B cell (primary cell): ENCODE data around the gene LMNTD2. TPM values are rescaled to one million over a fixed set of nuclear protein-coding genes. Genes with fewer than 3 reads are reported as not detected.
A peak's percentile ranks its signal among the peaks of the same experiment; 100 is the strongest.

Experiments
- ATAC-seq: fragments of 200-7000 bp; cut with Tn5 transposase; one replicate; pipeline ENCODE4 v1.10.0; 2021; ENCODE audit warnings: low read depth, mild to moderate bottlenecking, moderate number of reproducible peaks, moderate library complexity
- CTCF ChIA-PET: fragments of 350-600 bp; sonication (Branson Sonifier 250); formaldehyde crosslinking; loops from one replicate; lab custom pipeline; 2021; ENCODE audit warnings: antibody characterized with exemption, inconsistent platforms; lab: Charles Lee
- POLR2A ChIA-PET: fragments of 350-600 bp; sonication (Branson Sonifier 250); formaldehyde crosslinking; loops from one replicate; lab custom pipeline; 2021; ENCODE audit warnings: antibody characterized with exemption; lab: Charles Lee
- DNase-seq: peaks from one replicate; pipeline ENCODE4 v3.0.0; 2013
- H2AFZ ChIP-seq: 2 replicates; pipeline ENCODE4 v1.6.1; 2012; ENCODE audit warnings: mild to moderate bottlenecking, low read depth, low read length; ENCODE audit not compliant: insufficient read depth, poor library complexity, severe bottlenecking
- H3K27ac ChIP-seq, 2 donors: 1 replicate in 1 of 2; 2 replicates in 1 of 2; pipeline ENCODE4 v1.5.1; 2012 to 2013; ENCODE audit warnings: low read length in 2 of 2, mild to moderate bottlenecking in 2 of 2, moderate library complexity in 1 of 2
- H3K27me3 ChIP-seq, 4 experiments: fragments of 200-600 bp in 1 of 4; sonication (generic) in 1 of 4; replicated peaks in 1 of 4; 1 replicate in 2 of 4; 2 replicates in 2 of 4; pipeline versions ENCODE4 v1.6.1 to v1.7.0; 2013 to 2016; ENCODE audit warnings: low read length in 3 of 4, mild to moderate bottlenecking in 2 of 4, mixed read lengths in 1 of 4, moderate library complexity in 1 of 4; ENCODE audit not compliant: insufficient read depth in 4 of 4, control insufficient read depth in 3 of 4; ENCODE audit errors: control extremely low read depth in 1 of 4
- H3K36me3 ChIP-seq, 2 experiments: replicated peaks in 1 of 2; 1 replicate in 1 of 2; 2 replicates in 1 of 2; pipeline versions ENCODE4 v1.6.1 to v1.7.1; 2013; ENCODE audit warnings: low read length in 1 of 2; ENCODE audit not compliant: insufficient read depth in 2 of 2, control insufficient read depth in 1 of 2; ENCODE audit errors: control extremely low read depth in 1 of 2, extremely low read depth in 1 of 2
- H3K4me1 ChIP-seq, 2 donors: fragments of 200-600 bp in 1 of 2; sonication (generic) in 1 of 2; 1 replicate in 1 of 2; 2 replicates in 1 of 2; pipeline versions ENCODE4 v1.5.1 to v1.6.1; 2013 to 2017; ENCODE audit warnings: low read length in 2 of 2; ENCODE audit not compliant: control insufficient read depth in 2 of 2, insufficient read depth in 2 of 2
- H3K4me2 ChIP-seq: replicated peaks from 2 replicates; pipeline ENCODE3; 2012; ENCODE audit warnings: mild to moderate bottlenecking, low read depth, low read length; ENCODE audit not compliant: poor library complexity, severe bottlenecking
- H3K4me3 ChIP-seq, 5 experiments: fragments of 200-600 bp in 1 of 5; sonication (generic) in 1 of 5; 1 replicate in 3 of 5; 2 replicates in 2 of 5; pipeline versions ENCODE4 v1.5.1 to v1.7.0; 2011 to 2016; ENCODE audit warnings: low read length in 4 of 5, mild to moderate bottlenecking in 4 of 5, low read depth in 2 of 5, control low read depth in 1 of 5, moderate library complexity in 1 of 5; ENCODE audit not compliant: insufficient read depth in 1 of 5; ENCODE audit errors: control extremely low read depth in 1 of 5, extremely low read depth in 1 of 5
- H3K79me2 ChIP-seq: fragments of 200-600 bp; sonication (generic); one replicate; pipeline ENCODE4 v1.6.0; 2016; ENCODE audit warnings: low read length; ENCODE audit not compliant: control insufficient read depth, insufficient read depth
- H3K9ac ChIP-seq: fragments of 200-600 bp; sonication (generic); 2 replicates; pipeline ENCODE4 v1.6.1; 2017; ENCODE audit warnings: mild to moderate bottlenecking, low read length, moderate library complexity
- H3K9me3 ChIP-seq, 3 donors: one replicate each; pipeline versions ENCODE4 v1.6.1 to v1.7.1; 2013; ENCODE audit warnings: low read length in 2 of 3; ENCODE audit not compliant: control insufficient read depth in 2 of 3, insufficient read depth in 1 of 3; ENCODE audit errors: control extremely low read depth in 1 of 3
- H4K20me1 ChIP-seq: 2 replicates; pipeline ENCODE4 v1.6.0; 2012; ENCODE audit warnings: mild to moderate bottlenecking, low read length; ENCODE audit not compliant: insufficient read depth, control insufficient read depth, poor library complexity, severe bottlenecking
- H3K27ac Mint-ChIP-seq: one replicate; pipeline ENCODE4 v1.8.0; 2021; ENCODE audit warnings: mixed read lengths
- H3K27me3 Mint-ChIP-seq: one replicate; pipeline ENCODE4 v1.8.0; 2021; ENCODE audit warnings: mixed read lengths
- H3K4me1 Mint-ChIP-seq: one replicate; pipeline ENCODE4 v1.8.0; 2021; ENCODE audit warnings: mixed read lengths
- H3K4me3 Mint-ChIP-seq: one replicate; pipeline ENCODE4 v1.8.0; 2021; ENCODE audit warnings: mixed read lengths
- H3K9me3 Mint-ChIP-seq: one replicate; pipeline ENCODE4 v1.8.0; 2022; ENCODE audit warnings: mixed read lengths; ENCODE audit not compliant: insufficient read depth
- CTCF ChIP-seq: fragments of 200-600 bp; IDR thresholded peaks from one replicate; pipeline ENCODE4 v1.8.0; 2022; ENCODE audit warnings: antibody characterized with exemption, mild to moderate bottlenecking
- EZH2 ChIP-seq: IDR thresholded peaks from 2 replicates; pipeline ENCODE4 v1.6.1; 2012; ENCODE audit warnings: borderline replicate concordance, low read depth, mild to moderate bottlenecking, moderate library complexity, low read length; ENCODE audit not compliant: insufficient read depth, poor library complexity, severe bottlenecking
- WGBS: methylation state at CpG from one replicate; pipeline ENCODE4 v1.1.5; 2013; ENCODE audit warnings: missing lambda C conversion rate; ENCODE audit not compliant: insufficient coverage; 5-methylcytosine and 5-hydroxymethylcytosine counted together
- intact Hi-C: fragments of 100-400 bp; cut with micrococcal nuclease; formaldehyde crosslinking; loops from one replicate; pipeline ENCODE4 v1.10.0; 2022
- polyA plus RNA-seq: library from polyadenylated mRNA; depleted of rRNA; stranded (reverse); fragments of >200 nt; gene quantifications from 2 replicates; pipeline ENCODE4 v1.2.3, GENCODE V29; 2012
- total RNA-seq, 2 donors: library from RNA; stranded (reverse); fragments of 120-200 nt in 1 of 2; gene quantifications; 1 replicate in 1 of 2; 2 replicates in 1 of 2; pipeline versions ENCODE4 v1.2.3 to v1.2.4, GENCODE V29; 2013 to 2022

The LMNTD2 gene
- total and polyA plus RNA-seq, 2 donors (not counting 1 experiment from before 2014, with no cell fraction given) = 21.4 to 29.6 TPM

- Histone ChIP-seq H3K4me1 (peaks cover 22 to 42% of the 10 kb centered on the region in 2 donors), H3K79me2 (peaks cover 18% of the 10 kb centered on the region), H3K27me3 (peaks cover 0 to 8% (median 2%) of the 10 kb centered on the region in 4 experiments), H2AFZ (no peak overlapping the region), H3K9me3 (no peaks in the 10 kb centered on the region), H3K27ac (no peak overlapping the region), H3K4me2 (no peak overlapping the region), H3K9ac (no peak overlapping the region), H3K4me3 (no peak overlapping the region), H4K20me1 (peaks cover 35% of the 10 kb centered on the region), H3K36me3 (no peaks in the 10 kb centered on the region)
- intact Hi-C loops = no loop called here
- POLR2A ChIA-PET = interaction anchor here (0.5 to 0.7 kb wide), 2 partner anchors 23 to 96 kb away, joined by 3 to 5 read pairs; partner anchors contain the start of gene HRAS
- CTCF ChIA-PET = interaction anchor here (1.9 kb wide), 1 partner anchor 168 kb away, joined by 4 read pairs; no protein-coding TSS in a partner anchor
- no peak overlapping the region for H3K4me3 Mint-ChIP-seq
- no peaks in the 10 kb centered on the region for H3K27me3 Mint-ChIP-seq
- TF ChIP-seq EZH2 (no peak), CTCF (no peak)
- DNase-seq = no peak
- 90% methylated on average over 19 of the region's 20 CpGs for WGBS
- ATAC-seq = no peak
- H3K27ac Mint-ChIP-seq = no peak overlapping the region
- H3K9me3 Mint-ChIP-seq = no peaks in the 10 kb centered on the region
- peaks cover 19% of the 10 kb centered on the region for H3K4me1 Mint-ChIP-seq
These were observed 2.0 kb downstream of the LMNTD2 start for GRCh38 chr11:558503-558902.

GRCh38 chr11:557328-558132 is 3.0 kb downstream of the LMNTD2 start:
- H3K4me3 Mint-ChIP-seq = peak overlapping the region; percentile 44
- no peaks in the 10 kb centered on the region for H3K9me3 Mint-ChIP-seq
- TF ChIP-seq EZH2 (no peak), CTCF (no peak)
- H3K36me3 ChIP-seq = no peaks in the 10 kb centered on the region
- no peak overlapping the region for H3K4me2 ChIP-seq
- no peak overlapping the region for H3K27ac ChIP-seq
- ATAC-seq = no peak
- H3K27me3 Mint-ChIP-seq = no peaks in the 10 kb centered on the region
- intact Hi-C loops = no loop called here
- no peak overlapping the region for H3K27ac Mint-ChIP-seq
- peaks cover 25% of the 10 kb centered on the region for H4K20me1 ChIP-seq
- H3K27me3 ChIP-seq = peaks cover 0 to 8% (median 3%) of the 10 kb centered on the region in 4 experiments
- no peak overlapping the region for H3K4me3 ChIP-seq
- POLR2A ChIA-PET = interaction anchor here (1.0 kb wide), 1 partner anchor 22 kb away, joined by 3 read pairs; no protein-coding TSS in a partner anchor
- no peak overlapping the region for H3K9ac ChIP-seq
- peak; percentile 35 for DNase-seq
- H3K9me3 ChIP-seq = no peaks in the 10 kb centered on the region
- CTCF ChIA-PET = interaction anchor here (1.7 to 5.1 kb wide), 3 partner anchors 21 to 169 kb away, joined by 4 to 52 read pairs (median 6); no protein-coding TSS in a partner anchor
- peaks cover 23% of the 10 kb centered on the region for H3K4me1 Mint-ChIP-seq
- no peak overlapping the region for H2AFZ ChIP-seq
- peaks cover 13% of the 10 kb centered on the region for H3K79me2 ChIP-seq
- 83% methylated on average over 22 of the region's 24 CpGs for WGBS
- peaks cover 22 to 42% of the 10 kb centered on the region in 2 donors for H3K4me1 ChIP-seq
